K562 (cell line): ENCODE results near the gene FCER2. TPM values are rescaled to one million over a fixed set of nuclear protein-coding genes. Genes with fewer than 3 reads are reported as not detected.

ENCODE experiments used
- ATAC-seq: fragments of 200-7000 bp; cut with Tn5 transposase; 3 replicates; pipeline ENCODE4 v1.9.1; 2020; ENCODE audit warnings: moderate library complexity
- BruUV-seq: library from RNA; stranded (reverse); fragments of 400-500 nt; replicated peaks from 2 replicates; lab custom pipeline; 2021; lab: Mats Ljungman, UMichigan
- CTCF ChIA-PET: fragments of 300-600 bp; formaldehyde crosslinking; extraction: SDS; loops from one replicate; lab custom pipeline; 2021; ENCODE audit warnings: low intra/inter-chr PET ratio; lab: Yijun Ruan, JAX
- POLR2A ChIA-PET: fragments of 300-600, 350-650 bp; sonication (Branson Sonifier 250); formaldehyde crosslinking; extraction: SDS; loops from one replicate; lab custom pipeline; 2021; ENCODE audit warnings: antibody characterized with exemption, inconsistent platforms; lab: Yijun Ruan, JAX
- DNase-seq, 4 experiments: peaks; one replicate each; pipeline versions ENCODE4 v3.0.0 to v3.0.0-alpha.2; 2011 to 2018; ENCODE audit warnings: low spot score in 3 of 4, mixed read lengths in 3 of 4; ENCODE audit errors: extremely low read depth in 1 of 4
- FAIRE-seq: peaks from 2 replicates; lab custom pipeline; 2011; peaks lifted over from hg19 to GRCh38; lab: Jason Lieb, UNC
- H2AFZ ChIP-seq: 2 replicates; pipeline ENCODE4 v1.6.0; 2011; ENCODE audit warnings: low read depth, low read length, control low read depth, inconsistent platforms
- H3K27ac ChIP-seq: fragments of 200-600 bp; 3 replicates; pipeline ENCODE4 v1.8.0; 2011; ENCODE audit warnings: low read depth, mild to moderate bottlenecking, control low read depth, inconsistent platforms, low read length, moderate library complexity, mixed read lengths; ENCODE audit errors: extremely low read depth
- H3K27me3 ChIP-seq, 2 experiments: fragments of 300-600 bp in 1 of 2; 2 replicates in 1 of 2; 3 replicates in 1 of 2; pipeline versions ENCODE4 v1.6.0 to v1.8.0; 2011; ENCODE audit warnings: inconsistent platforms in 2 of 2, low read length in 2 of 2, mild to moderate bottlenecking in 1 of 2, mixed read lengths in 1 of 2, moderate library complexity in 1 of 2; ENCODE audit not compliant: control insufficient read depth in 2 of 2, insufficient read depth in 2 of 2
- H3K36me3 ChIP-seq: fragments of 300-600 bp; 3 replicates; pipeline ENCODE4 v1.8.0; 2011; ENCODE audit warnings: mild to moderate bottlenecking, low read length, inconsistent platforms; ENCODE audit not compliant: control insufficient read depth, insufficient read depth
- H3K4me1 ChIP-seq, 2 experiments: fragments of 200-600 bp in 1 of 2; replicated peaks in 1 of 2; 2 replicates in 1 of 2; 3 replicates in 1 of 2; pipeline versions ENCODE4 v1.5.1 to v1.8.0; 2011; ENCODE audit warnings: inconsistent platforms in 2 of 2, low read length in 2 of 2, mild to moderate bottlenecking in 1 of 2, mixed read lengths in 1 of 2, moderate library complexity in 1 of 2; ENCODE audit not compliant: control insufficient read depth in 2 of 2, insufficient read depth in 2 of 2
- H3K4me2 ChIP-seq: 2 replicates; pipeline ENCODE4 v1.6.1; 2011; ENCODE audit warnings: low read length, control low read depth, inconsistent platforms, mixed read lengths; ENCODE audit not compliant: insufficient read depth
- H3K4me3 ChIP-seq: fragments of 200-600 bp; sonication (generic), shearing (Covaris generic); 2 replicates; pipeline ENCODE4 v1.5.1; 2016; ENCODE audit warnings: control low read depth, inconsistent platforms
- H3K79me2 ChIP-seq: fragments of 200-600 bp; 3 replicates; pipeline ENCODE4 v1.8.0; 2011; ENCODE audit warnings: low read length, inconsistent platforms; ENCODE audit not compliant: control insufficient read depth, insufficient read depth
- H3K9ac ChIP-seq, 2 experiments: 2 replicates each; pipeline versions ENCODE4 v1.6.0 to v1.6.1; 2011; ENCODE audit warnings: low read depth in 2 of 2, low read length in 2 of 2, control low read depth in 1 of 2, inconsistent platforms in 1 of 2, mild to moderate bottlenecking in 1 of 2, mixed read lengths in 1 of 2; ENCODE audit not compliant: insufficient read depth in 1 of 2
- H3K9me1 ChIP-seq: one replicate; pipeline ENCODE4 v1.6.0; 2011; ENCODE audit warnings: inconsistent platforms, mild to moderate bottlenecking, low read length, moderate library complexity; ENCODE audit not compliant: control insufficient read depth, insufficient read depth
- H3K9me3 ChIP-seq: replicated peaks from 2 replicates; pipeline ENCODE4 v1.5.1; 2011; ENCODE audit warnings: low read depth, low read length, inconsistent platforms; ENCODE audit not compliant: control insufficient read depth, insufficient read depth
- H4K20me1 ChIP-seq: replicated peaks from 2 replicates; pipeline ENCODE4 v1.6.1; 2011; ENCODE audit warnings: low read length, inconsistent platforms, mixed read lengths; ENCODE audit not compliant: control insufficient read depth, insufficient read depth
- BCOR ChIP-seq: fragments of 450-650 bp; IDR thresholded peaks from 2 replicates; pipeline ENCODE4 v1.6.1; 2016
- KDM1A ChIP-seq, 2 experiments: fragments of 450-650 bp; IDR thresholded peaks; 2 replicates each; pipeline ENCODE4 v1.6.1; 2016; ENCODE audit warnings: mild to moderate bottlenecking in 2 of 2
- RBM25 ChIP-seq: fragments of 200-400 bp; formaldehyde crosslinking; IDR thresholded peaks from 2 replicates; pipeline ENCODE4 v1.6.1; 2018; ENCODE audit warnings: low read length, low read depth, moderate library complexity; ENCODE audit not compliant: severe bottlenecking
- ZNF133 ChIP-seq: fragments of 250-450 bp; sonication (Bioruptor Pico); IDR thresholded peaks from 2 replicates; pipeline ENCODE4 v1.4.0; 2020; ENCODE audit warnings: mild to moderate bottlenecking
- WGBS: fragments of 100-300 bp; shearing (Covaris generic); methylation state at CpG from one replicate; pipeline ENCODE4 v1.1.6; 2016; ENCODE audit warnings: low coverage, mixed read lengths; ENCODE audit not compliant: insufficient coverage; ENCODE audit errors: missing lambda C conversion rate; 5-methylcytosine and 5-hydroxymethylcytosine counted together
- in situ Hi-C: fragments of 300-500 bp; cut with MboI; formaldehyde crosslinking; loops from 4 replicates; pipeline ENCODE4 v1.15.0; 2018; ENCODE audit warnings: inconsistent platforms, mixed read lengths
- intact Hi-C: fragments of 100-400 bp; cut with micrococcal nuclease; formaldehyde crosslinking; loops from 2 replicates; pipeline ENCODE4 v1.14.2; 2022
- polyA plus RNA-seq, 8 experiments: library from polyadenylated mRNA; depleted of rRNA in 4 of 8; stranded (reverse) in 5 of 8; unstranded in 3 of 8; fragments of >200 nt; fragmentation: Nextera tagmentation in 2 of 8; fragmentation: Illumina TruSeq in 1 of 8; extraction: Ambion mirVana in 2 of 8; extraction: Trizol in 1 of 8; gene quantifications; 2 replicates each; pipeline versions ENCODE4 v1.2.1 to v1.2.3, GENCODE V29; 2011 to 2014; ENCODE audit warnings: inconsistent platforms in 1 of 8, missing spikeins in 1 of 8
- total RNA-seq, 7 experiments: library from RNA; depleted of rRNA in 6 of 7; stranded (reverse); fragments of >200 nt in 6 of 7; fragmentation: Illumina TruSeq in 2 of 7; extraction: Trizol in 2 of 7; gene quantifications; 2 replicates each; pipeline versions ENCODE4 v1.2.1 to v1.2.3, GENCODE V29; 2011 to 2021; ENCODE audit warnings: low replicate concordance in 1 of 7
- TF ChIP-seq, protein P1 (sequence below): sonication (generic); formaldehyde crosslinking; IDR thresholded peaks from 2 replicates; pipeline ENCODE4 v1.8.0; 2023; ENCODE audit warnings: mild to moderate bottlenecking, missing genetic modification reagents

The FCER2 gene
- total and polyA plus RNA-seq, 9 of the 15 experiments (the other 6 are each of a cell fraction or from before 2014, with no cell fraction given), result 0.11 TPM; not detected in 8

- Histone ChIP-seq H3K9me1 (no peaks in the 10 kb centered on the region), H3K79me2 (no peaks in the 10 kb centered on the region), H3K4me1 (peaks cover 2 to 8% of the 10 kb centered on the region in 2 experiments; a peak in 4 of 5 replicates), H3K27ac (no peak overlapping the region), H3K27me3 (peaks cover 13 to 58% of the 10 kb centered on the region in 2 experiments; a peak in 4 of 5 replicates), H2AFZ (no peak overlapping the region), H3K9ac (no peak overlapping the region), H4K20me1 (no peaks in the 10 kb centered on the region; the same call in 1 of the 2 replicates), H3K4me3 (no peak overlapping the region), H3K36me3 (no peaks in the 10 kb centered on the region), H3K9me3 (no peaks in the 10 kb centered on the region), H3K4me2 (no peak overlapping the region)
- WGBS, result 3% methylated on average over 10 of the region's 10 CpGs
- CTCF ChIA-PET, result no interaction called here
- no TSS peak for BruUV-seq
- ATAC-seq (no peak), FAIRE-seq (no peak), DNase-seq (no peak)
- in situ Hi-C loops, result no loop called here
- POLR2A ChIA-PET, result interaction anchor here (0.7 to 1.8 kb wide), 4 partner anchors 8 to 200 kb away, joined by 3 to 4 read pairs (median 3); a partner anchor contains a TSS
- intact Hi-C loops, result no loop called here
- TF ChIP-seq RBM25 (peak; percentile 78), KDM1A (IDR thresholded peaks at IDR 0.05) (peak in 1 of 2 experiments; percentile 32; a peak in 1 of 4 replicates), ZNF133 (CRISPR knock-in tag) (no peak), BCOR (peak; percentile 57)
- TF ChIP-seq, protein P1, sequence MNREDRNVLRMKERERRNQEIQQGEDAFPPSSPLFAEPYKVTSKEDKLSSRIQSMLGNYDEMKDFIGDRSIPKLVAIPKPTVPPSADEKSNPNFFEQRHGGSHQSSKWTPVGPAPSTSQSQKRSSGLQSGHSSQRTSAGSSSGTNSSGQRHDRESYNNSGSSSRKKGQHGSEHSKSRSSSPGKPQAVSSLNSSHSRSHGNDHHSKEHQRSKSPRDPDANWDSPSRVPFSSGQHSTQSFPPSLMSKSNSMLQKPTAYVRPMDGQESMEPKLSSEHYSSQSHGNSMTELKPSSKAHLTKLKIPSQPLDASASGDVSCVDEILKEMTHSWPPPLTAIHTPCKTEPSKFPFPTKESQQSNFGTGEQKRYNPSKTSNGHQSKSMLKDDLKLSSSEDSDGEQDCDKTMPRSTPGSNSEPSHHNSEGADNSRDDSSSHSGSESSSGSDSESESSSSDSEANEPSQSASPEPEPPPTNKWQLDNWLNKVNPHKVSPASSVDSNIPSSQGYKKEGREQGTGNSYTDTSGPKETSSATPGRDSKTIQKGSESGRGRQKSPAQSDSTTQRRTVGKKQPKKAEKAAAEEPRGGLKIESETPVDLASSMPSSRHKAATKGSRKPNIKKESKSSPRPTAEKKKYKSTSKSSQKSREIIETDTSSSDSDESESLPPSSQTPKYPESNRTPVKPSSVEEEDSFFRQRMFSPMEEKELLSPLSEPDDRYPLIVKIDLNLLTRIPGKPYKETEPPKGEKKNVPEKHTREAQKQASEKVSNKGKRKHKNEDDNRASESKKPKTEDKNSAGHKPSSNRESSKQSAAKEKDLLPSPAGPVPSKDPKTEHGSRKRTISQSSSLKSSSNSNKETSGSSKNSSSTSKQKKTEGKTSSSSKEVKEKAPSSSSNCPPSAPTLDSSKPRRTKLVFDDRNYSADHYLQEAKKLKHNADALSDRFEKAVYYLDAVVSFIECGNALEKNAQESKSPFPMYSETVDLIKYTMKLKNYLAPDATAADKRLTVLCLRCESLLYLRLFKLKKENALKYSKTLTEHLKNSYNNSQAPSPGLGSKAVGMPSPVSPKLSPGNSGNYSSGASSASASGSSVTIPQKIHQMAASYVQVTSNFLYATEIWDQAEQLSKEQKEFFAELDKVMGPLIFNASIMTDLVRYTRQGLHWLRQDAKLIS (CRISPR knock-in tag), result no peak
Measured at GRCh38 chr19:7697721-7698287, 4.1 kb downstream of the FCER2 start.
